Sigmoid colon (tissue), 4 donors: ENCODE results near the gene MIA2.
"Not testable (repeated sequence)": the region's sequence is repeated elsewhere in the genome, so short reads cannot be mapped to it uniquely, and the experiment has no call there.

Experiments
- EP300 ChIP-seq, 4 donors: sonication (generic); formaldehyde crosslinking; IDR thresholded peaks; one replicate each; pipeline ENCODE4 v1.6.1; 2017; ENCODE audit warnings: antibody characterized with exemption in 4 of 4
- POLR2A ChIP-seq, 2 donors: fragments of 450-650 bp; IDR thresholded peaks; one replicate each; pipeline ENCODE4 v1.6.1; 2016; ENCODE audit warnings: antibody characterized with exemption in 2 of 2, mild to moderate bottlenecking in 2 of 2, moderate library complexity in 2 of 2
- POLR2AphosphoS5 ChIP-seq, 4 donors: sonication (generic); formaldehyde crosslinking; IDR thresholded peaks; one replicate each; pipeline ENCODE4 v1.6.1; 2017; ENCODE audit warnings: antibody characterized with exemption in 4 of 4
- TF ChIP-seq, protein P1 (sequence below), 4 experiments: fragments of 450-650 bp in 3 of 4; fragments of 200-600 bp in 1 of 4; IDR thresholded peaks; one replicate each; pipeline ENCODE4 v1.5.1; 2016 to 2019; ENCODE audit warnings: antibody characterized with exemption in 4 of 4, mild to moderate bottlenecking in 3 of 4, moderate library complexity in 2 of 4

DNA sequence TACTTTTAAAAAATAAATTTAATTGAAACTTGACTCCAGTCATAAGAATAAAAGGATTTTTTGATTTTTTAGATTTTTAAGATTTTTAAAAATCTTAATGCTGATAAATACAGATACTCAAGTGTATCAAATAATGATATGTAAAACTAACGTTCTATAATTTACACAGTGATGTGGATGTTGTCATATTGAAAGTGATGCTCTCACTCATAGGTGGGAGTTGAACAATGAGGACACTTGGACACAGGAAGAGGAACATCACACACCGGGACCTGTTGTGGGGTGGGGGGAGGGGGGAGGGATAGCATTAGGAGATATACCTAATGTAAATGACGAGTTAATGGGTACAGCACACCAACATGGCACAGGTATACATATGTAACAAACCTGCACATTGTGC is 66.7 kb downstream of the MIA2 start:
- not testable (repeated sequence) for TF ChIP-seq POLR2AphosphoS5, EP300, POLR2A (IDR thresholded peaks at IDR 0.05)
- TF ChIP-seq, protein P1, sequence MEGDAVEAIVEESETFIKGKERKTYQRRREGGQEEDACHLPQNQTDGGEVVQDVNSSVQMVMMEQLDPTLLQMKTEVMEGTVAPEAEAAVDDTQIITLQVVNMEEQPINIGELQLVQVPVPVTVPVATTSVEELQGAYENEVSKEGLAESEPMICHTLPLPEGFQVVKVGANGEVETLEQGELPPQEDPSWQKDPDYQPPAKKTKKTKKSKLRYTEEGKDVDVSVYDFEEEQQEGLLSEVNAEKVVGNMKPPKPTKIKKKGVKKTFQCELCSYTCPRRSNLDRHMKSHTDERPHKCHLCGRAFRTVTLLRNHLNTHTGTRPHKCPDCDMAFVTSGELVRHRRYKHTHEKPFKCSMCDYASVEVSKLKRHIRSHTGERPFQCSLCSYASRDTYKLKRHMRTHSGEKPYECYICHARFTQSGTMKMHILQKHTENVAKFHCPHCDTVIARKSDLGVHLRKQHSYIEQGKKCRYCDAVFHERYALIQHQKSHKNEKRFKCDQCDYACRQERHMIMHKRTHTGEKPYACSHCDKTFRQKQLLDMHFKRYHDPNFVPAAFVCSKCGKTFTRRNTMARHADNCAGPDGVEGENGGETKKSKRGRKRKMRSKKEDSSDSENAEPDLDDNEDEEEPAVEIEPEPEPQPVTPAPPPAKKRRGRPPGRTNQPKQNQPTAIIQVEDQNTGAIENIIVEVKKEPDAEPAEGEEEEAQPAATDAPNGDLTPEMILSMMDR (IDR thresholded peaks at IDR 0.05): not testable (repeated sequence)
